Measurements from ENCODE around the gene ABCG4.

ABCG4 gene

GRCh38 chr11:119204066-119204465 lies 55.2 kb downstream of the ABCG4 start:
- Mint-ChIP-seq H3K4me1 (peaks cover 25% of the 10 kb centered on the region), H3K27me3 (peaks cover 4% of the 10 kb centered on the region), H3K4me3 (no peak overlapping the region), H3K36me3 (peaks cover 4% of the 10 kb centered on the region), H3K9me3 (no peaks in the 10 kb centered on the region), H3K27ac (no peak overlapping the region)
- no peak for DNase-seq
- CTCF ChIA-PET: interaction anchor here (0.9 to 5.3 kb wide), 6 partner anchors 9 to 134 kb away, joined by 3 to 45 read pairs (median 10); no protein-coding TSS in a partner anchor

- CTCF ChIA-PET: interaction anchor here (0.9 to 5.3 kb wide), 10 partner anchors 8 to 310 kb away, joined by 3 to 45 read pairs (median 8); no protein-coding TSS in a partner anchor
- H3K9me3 Mint-ChIP-seq: no peaks in the 10 kb centered on the region
- peak overlapping the region; percentile 86 for H3K4me3 Mint-ChIP-seq
- H3K27me3 Mint-ChIP-seq: peaks cover 4% of the 10 kb centered on the region
- no peak overlapping the region for H3K27ac Mint-ChIP-seq
- no peak for DNase-seq
- peaks cover 7% of the 10 kb centered on the region for H3K36me3 Mint-ChIP-seq
- peaks cover 31% of the 10 kb centered on the region for H3K4me1 Mint-ChIP-seq
Measured at GRCh38 chr11:119205080-119205479, 56.2 kb downstream of the ABCG4 start.

GRCh38 chr11:119205574-119206510 lies 57.0 kb downstream of the ABCG4 start, which contains the start of gene CBL:
Gene CBL (plus strand): TSS chr11:119206339. CDS start chr11:119206418, 79 bp downstream.
- Mint-ChIP-seq H3K4me3 (peak within 1 kb of the TSS; percentile 86), H3K27ac (peak within 1 kb of the TSS; percentile 88), H3K36me3 (peaks cover 9% of the 10 kb centered on the region), H3K27me3 (peaks cover 4% of the 10 kb centered on the region), H3K4me1 (peaks cover 31% of the 10 kb centered on the region), H3K9me3 (no peaks in the 10 kb centered on the region)
- peak; percentile 97 for DNase-seq
- CTCF ChIA-PET: interaction anchor here (0.6 to 5.3 kb wide), 23 partner anchors 9 to 311 kb away, joined by 3 to 45 read pairs (median 3); no protein-coding TSS in a partner anchor

- Mint-ChIP-seq H3K27ac (peak overlapping the region; percentile 88), H3K27me3 (no peaks in the 10 kb centered on the region), H3K4me1 (peaks cover 31% of the 10 kb centered on the region), H3K36me3 (peaks cover 9% of the 10 kb centered on the region), H3K9me3 (no peaks in the 10 kb centered on the region), H3K4me3 (peak overlapping the region; percentile 86)
- DNase-seq: peak; percentile 74
- CTCF ChIA-PET: interaction anchor here (0.6 to 5.3 kb wide), 20 partner anchors 8 to 131 kb away, joined by 3 to 45 read pairs (median 3); no protein-coding TSS in a partner anchor
Measured at GRCh38 chr11:119206511-119207414, 57.9 kb downstream of the ABCG4 start.

- peak overlapping the region; percentile 86 for H3K4me3 Mint-ChIP-seq
- no peaks in the 10 kb centered on the region for H3K27me3 Mint-ChIP-seq
- peaks cover 31% of the 10 kb centered on the region for H3K4me1 Mint-ChIP-seq
- peak overlapping the region; percentile 88 for H3K27ac Mint-ChIP-seq
- H3K36me3 Mint-ChIP-seq: peaks cover 9% of the 10 kb centered on the region
- no peaks in the 10 kb centered on the region for H3K9me3 Mint-ChIP-seq
- CTCF ChIA-PET: interaction anchor here (1.0 to 5.3 kb wide), 4 partner anchors 56 to 115 kb away, joined by 3 to 45 read pairs (median 18); no protein-coding TSS in a partner anchor
- no peak for DNase-seq
Measured at GRCh38 chr11:119207415-119207960, 58.6 kb downstream of the ABCG4 start.

- Mint-ChIP-seq H3K27ac (no peak overlapping the region), H3K4me1 (peaks cover 33% of the 10 kb centered on the region), H3K27me3 (no peaks in the 10 kb centered on the region), H3K36me3 (peaks cover 9% of the 10 kb centered on the region), H3K4me3 (no peak overlapping the region), H3K9me3 (no peaks in the 10 kb centered on the region)
- CTCF ChIA-PET: interaction anchor here (0.7 to 1.2 kb wide), 4 partner anchors 13 to 126 kb away, joined by 3 to 4 read pairs (median 3); no protein-coding TSS in a partner anchor
- DNase-seq: no peak
Measured at GRCh38 chr11:119209186-119209585, 60.3 kb downstream of the ABCG4 start.

GRCh38 chr11:119210050-119210449 lies 61.2 kb downstream of the ABCG4 start:
- H3K27me3 Mint-ChIP-seq: no peaks in the 10 kb centered on the region
- no peak for DNase-seq
- H3K4me1 Mint-ChIP-seq: peaks cover 29% of the 10 kb centered on the region
- H3K36me3 Mint-ChIP-seq: peaks cover 10% of the 10 kb centered on the region
- H3K4me3 Mint-ChIP-seq: no peak overlapping the region
- H3K9me3 Mint-ChIP-seq: no peaks in the 10 kb centered on the region
- H3K27ac Mint-ChIP-seq: no peak overlapping the region
- CTCF ChIA-PET: interaction anchor here (0.8 to 1.3 kb wide), 5 partner anchors 35 to 125 kb away, joined by 3 to 4 read pairs (median 3); no protein-coding TSS in a partner anchor
